GM12878 (cell line): ENCODE data around the gene PNMA8C.

Experiments
- CTCF ChIP-seq, 3 experiments: IDR thresholded peaks in 2 of 3; conservative IDR thresholded peaks in 1 of 3; 2 replicates each; pipeline ENCODE4 v1.5.1; 2011; ENCODE audit warnings: low read depth in 3 of 3, low read length in 3 of 3, mild to moderate bottlenecking in 3 of 3, control low read depth in 2 of 3, moderate library complexity in 2 of 3, inconsistent platforms in 1 of 3, mixed read lengths in 1 of 3; ENCODE audit not compliant: control insufficient read depth in 2 of 3, insufficient read depth in 1 of 3; ENCODE audit errors: extremely low read depth in 1 of 3
- SPI1 ChIP-seq: IDR thresholded peaks from 2 replicates; pipeline ENCODE4 v1.6.1; 2011; ENCODE audit warnings: low read depth, mild to moderate bottlenecking, low read length, moderate library complexity, borderline replicate concordance; ENCODE audit not compliant: insufficient read depth

- TF ChIP-seq SPI1 (no peak), CTCF (IDR thresholded peaks at IDR 0.05 in 2 of 3, conservative IDR thresholded peaks at IDR 0.05 in 1 of 3; ENCODE audit: control insufficient read depth in 2 of 3, extremely low read depth in 1 of 3, insufficient read depth in 1 of 3, low read depth in 3 of 3, low read length in 3 of 3) (no peak)
Measured at GRCh38 chr19:46376241-46377153, 52.2 kb downstream of the PNMA8C start.
